Measurements from ENCODE around the gene MCF2L2. TPM values are rescaled to one million over a fixed set of nuclear protein-coding genes. Genes with fewer than 3 reads are reported as not detected.

Gene MCF2L2
- total and polyA plus RNA-seq, 9 of the 15 experiments (the other 6 are each of a cell fraction or from before 2014, with no cell fraction given) = 0.56 to 4.2 (median 3.0) TPM

DNA sequence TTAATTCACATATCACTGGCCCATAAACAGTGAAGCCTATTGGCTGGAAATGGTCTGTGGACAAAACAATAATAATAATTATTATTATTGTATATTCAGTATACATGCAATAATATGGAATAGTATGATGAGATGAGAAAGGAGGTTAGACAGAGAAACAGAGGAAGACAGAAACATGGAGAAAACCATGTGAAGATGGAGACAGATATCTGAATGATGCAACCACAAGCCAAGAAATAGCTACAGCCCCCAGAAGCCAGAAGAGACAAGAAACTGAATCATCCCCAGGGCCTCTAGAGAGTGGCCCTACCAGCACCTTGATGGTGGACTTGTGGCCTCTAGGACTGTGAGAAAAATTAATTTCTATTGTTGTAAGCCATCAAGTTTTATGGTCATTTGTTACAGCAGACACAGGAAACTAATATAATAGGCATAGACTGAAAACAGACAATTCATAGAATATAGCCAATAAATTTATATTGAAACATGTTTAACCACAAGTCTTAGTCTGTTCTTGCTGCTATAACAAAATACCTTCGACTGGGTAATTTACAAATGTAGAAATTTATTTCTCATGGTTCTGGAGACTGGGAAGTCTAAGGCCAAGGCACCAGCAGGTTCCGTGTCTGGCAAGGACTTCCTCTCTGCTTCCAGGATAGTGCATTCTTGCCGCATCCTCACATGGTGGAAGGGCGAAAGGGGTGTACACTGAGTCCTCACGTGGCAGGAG, 31.6 kb downstream of the MCF2L2 start (continued):
- TF ChIP-seq EP400 (IDR thresholded peaks at IDR 0.05) (peak; percentile 46), CXXC5 (CRISPR knock-in tag; IDR thresholded peaks at IDR 0.05) (peak; percentile 63), PTRF (tag; IDR thresholded peaks at IDR 0.05) (0 out of 2 replicates have a peak, but pooled peaks have one; percentile 42), ATF4 (CRISPR knock-in tag; IDR thresholded peaks at IDR 0.05) (peak; percentile 80), ZNF766 (CRISPR knock-in tag; conservative IDR thresholded peaks at IDR 0.05) (0 out of 2 replicates have a peak, but pooled peaks have one; percentile 23), POLR2H (tag; IDR thresholded peaks at IDR 0.05; ENCODE audit: low read depth) (peak; percentile 62), TFE3 (CRISPR knock-in tag; IDR thresholded peaks at IDR 0.05) (no peak)

DNA sequence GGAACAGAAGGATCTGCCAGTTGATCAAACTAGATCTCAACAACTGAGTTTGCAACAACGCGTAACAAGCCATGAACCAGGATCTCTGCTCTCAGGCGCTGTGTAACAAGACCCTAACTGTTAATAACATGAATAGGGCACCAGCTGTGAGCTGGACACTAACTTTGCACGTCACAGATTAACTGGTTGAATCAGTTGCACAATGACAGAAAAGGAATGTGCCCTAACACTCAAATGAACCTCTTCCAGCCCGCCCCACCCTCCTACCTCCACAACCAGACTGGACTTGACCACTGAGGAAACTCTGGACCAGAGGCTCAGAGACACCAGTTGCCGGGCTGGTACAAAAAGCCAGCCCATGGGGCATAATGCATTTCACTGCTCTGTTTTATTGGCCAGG, 34.3 kb downstream of the MCF2L2 start:
- Histone ChIP-seq H3K36me3 (ENCODE audit: control insufficient read depth, insufficient read depth, low read length) (no peaks in the 10 kb centered on the region), H3K27ac (ENCODE audit: extremely low read depth, low read depth, low read length) (no peak overlapping the region), H2AFZ (ENCODE audit: low read depth, low read length) (no peak overlapping the region), H3K79me2 (ENCODE audit: control insufficient read depth, insufficient read depth, low read length) (no peaks in the 10 kb centered on the region), H3K4me3 (no peak overlapping the region), H3K9me1 (ENCODE audit: control insufficient read depth, insufficient read depth, low read length) (no peaks in the 10 kb centered on the region), H3K9me3 (replicated peaks; ENCODE audit: control insufficient read depth, insufficient read depth, low read depth, low read length) (no peaks in the 10 kb centered on the region), H3K4me1 (replicated peaks in 1 of 2; ENCODE audit: control insufficient read depth in 2 of 2, insufficient read depth in 2 of 2, low read length in 2 of 2) (peaks cover 0 to 14% of the 10 kb centered on the region in 2 experiments; a peak in 2 of 5 replicates), H3K9ac (ENCODE audit: insufficient read depth in 1 of 2, low read depth in 2 of 2, low read length in 2 of 2) (no peak overlapping the region; a peak in 1 of 4 replicates), H3K27me3 (ENCODE audit: control insufficient read depth in 2 of 2, insufficient read depth in 2 of 2, low read length in 2 of 2) (no peaks in the 10 kb centered on the region), H3K4me2 (ENCODE audit: insufficient read depth, low read length) (no peak overlapping the region), H4K20me1 (replicated peaks; ENCODE audit: control insufficient read depth, insufficient read depth, low read length) (no peaks in the 10 kb centered on the region)
- in situ Hi-C loops (cut with MboI) (loop anchor here (5.0 kb wide), 1 partner anchor 272 kb away; no protein-coding TSS in a partner anchor), intact Hi-C loops (cut with micrococcal nuclease) (loop anchor here (5.0 kb wide), 2 partner anchors 53 to 373 kb away; no protein-coding TSS in a partner anchor)
- BruUV-seq (replicated peaks) = no TSS peak
- ChIA-PET POLR2A (no interaction called here), CTCF (ENCODE audit: low intra/inter-chr PET ratio) (no interaction called here)
- FAIRE-seq (no peak), ATAC-seq (no peak), DNase-seq (ENCODE audit: extremely low read depth in 1 of 4, low spot score in 3 of 4) (no peak)
- 0 out of 2 replicates have a peak, but pooled peaks have one; percentile 6 for TF ChIP-seq CREM (IDR thresholded peaks at IDR 0.05; ENCODE audit: low read depth)
- no peak for TF ChIP-seq EHMT2 (IDR thresholded peaks at IDR 0.05)
- no peak for TF ChIP-seq KAT8 (IDR thresholded peaks at IDR 0.05; ENCODE audit: low read depth)
- WGBS (ENCODE audit: insufficient coverage, low coverage, missing lambda C conversion rate) = 58% methylated on average over 6 of the region's 6 CpGs
